Astrocyte (in vitro differentiated cells and primary cell): ENCODE results near the gene INTS7.

Source experiments
- CTCF ChIP-seq: IDR thresholded peaks from 2 replicates; pipeline ENCODE4 v1.5.1; 2011; ENCODE audit warnings: low read depth, mild to moderate bottlenecking, inconsistent platforms, low read length, moderate library complexity; ENCODE audit not compliant: insufficient read depth
- EZH2 ChIP-seq: IDR thresholded peaks from 2 replicates; pipeline ENCODE4 v1.6.1; 2012; ENCODE audit warnings: mild to moderate bottlenecking, low read length, inconsistent platforms; ENCODE audit not compliant: insufficient read depth

- no peak for TF ChIP-seq CTCF
- TF ChIP-seq EZH2: no peak
These were observed 43.5 kb upstream of the INTS7 start for GRCh38 chr1:212078826-212079225.
